Camera-type eye (tissue), 1 donor: ENCODE results near the gene FAM83D. TPM values are rescaled to one million over a fixed set of nuclear protein-coding genes. Genes with fewer than 3 reads are reported as not detected.

ENCODE experiments used
- total RNA-seq: library from RNA; depleted of rRNA; stranded (reverse); fragments of >200 nt; gene quantifications from one replicate; pipeline ENCODE4 v1.2.3, GENCODE V29; 2014

The FAM83D gene
- 6.3 TPM for total RNA-seq

DNA sequence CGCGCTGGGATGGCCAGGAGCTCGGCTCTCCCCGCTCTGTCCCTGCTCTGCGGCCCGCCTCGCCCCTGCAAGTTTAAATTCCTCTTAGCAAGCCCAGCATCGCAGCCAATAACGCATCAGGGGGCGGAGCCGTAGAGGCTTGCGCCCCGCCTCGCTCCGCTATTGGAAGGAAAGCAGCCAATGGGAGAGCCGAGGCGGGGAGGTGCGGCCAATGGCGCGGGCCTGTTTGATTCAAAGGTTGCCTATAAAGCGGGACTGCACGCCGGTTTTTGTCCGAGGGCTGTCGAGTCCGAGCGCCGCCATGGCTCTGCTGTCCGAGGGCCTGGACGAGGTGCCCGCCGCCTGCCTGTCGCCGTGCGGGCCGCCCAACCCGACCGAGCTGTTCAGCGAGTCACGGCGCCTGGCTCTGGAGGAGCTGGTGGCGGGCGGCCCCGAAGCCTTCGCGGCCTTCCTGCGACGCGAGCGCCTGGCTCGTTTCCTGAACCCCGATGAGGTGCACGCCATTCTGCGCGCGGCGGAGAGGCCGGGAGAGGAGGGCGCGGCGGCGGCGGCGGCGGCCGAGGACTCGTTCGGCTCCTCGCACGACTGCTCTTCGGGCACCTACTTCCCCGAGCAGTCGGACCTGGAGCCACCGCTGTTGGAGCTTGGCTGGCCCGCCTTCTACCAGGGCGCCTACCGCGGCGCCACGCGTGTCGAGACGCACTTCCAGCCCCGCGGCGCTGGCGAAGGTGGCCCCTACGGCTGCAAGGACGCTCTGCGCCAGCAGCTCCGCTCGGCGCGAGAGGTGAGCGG is at the start of gene FAM83D:
Gene FAM83D (plus strand): TSS at position 276 of the 792 bp plus-strand sequence. CDS start 26 bp downstream, at position 302.

DNA sequence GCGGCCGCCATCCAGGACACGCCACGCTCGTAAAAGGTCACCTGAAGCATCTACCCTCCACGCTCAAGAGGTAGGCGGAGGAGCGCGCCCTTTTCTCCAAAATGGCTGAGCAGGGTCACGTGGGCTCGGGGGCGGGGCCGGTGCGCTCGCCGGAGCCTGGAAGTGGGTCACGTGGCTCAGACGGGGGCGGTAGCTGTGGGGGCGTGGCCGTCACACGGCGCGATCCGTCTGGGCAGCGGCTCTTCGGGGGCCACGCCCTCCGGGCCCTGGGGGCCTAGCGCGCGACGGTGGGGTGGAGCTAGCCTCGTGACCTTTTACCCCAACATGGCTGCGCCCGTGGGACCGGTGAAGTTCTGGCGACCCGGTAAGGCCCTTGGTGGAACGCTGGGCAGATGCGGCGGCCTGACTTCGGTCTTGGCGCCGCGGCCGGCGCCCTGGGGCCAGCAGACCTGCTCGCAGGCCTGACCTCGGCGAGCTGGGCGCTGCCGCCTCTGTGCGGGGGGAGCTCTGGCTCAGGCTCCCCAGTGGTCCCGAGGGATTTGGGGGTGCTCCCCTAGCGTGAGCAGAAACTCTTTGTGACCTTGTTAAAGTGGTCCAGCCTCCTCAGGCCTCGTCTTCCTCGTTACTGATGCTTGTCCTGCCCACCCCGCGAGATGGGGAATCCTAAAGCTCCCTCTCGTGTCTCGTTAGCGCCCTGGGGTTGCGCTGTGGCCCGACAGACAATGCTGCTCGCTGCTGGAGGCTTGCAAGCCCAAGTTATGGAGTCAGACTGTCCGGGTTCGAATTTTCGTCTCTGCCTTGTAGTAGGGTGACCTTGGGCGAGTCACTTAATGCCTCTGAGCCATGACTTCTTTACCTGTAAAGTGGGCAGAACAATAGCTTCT is 36.1 kb downstream of the FAM83D start, which contains the start of gene DHX35:
Gene DHX35 (plus strand): TSS at position 301 of the 884 bp plus-strand sequence. CDS start 24 bp downstream, at position 325.

Other genes starting within 250 kb of the FAM83D start
- gene SLC32A1, start 201.9 kb upstream of the FAM83D start, total RNA-seq = 8.2 TPM
- gene ACTR5, start 178.0 kb upstream of the FAM83D start, total RNA-seq = 15.9 TPM
- 7.5 TPM for gene PPP1R16B, start 120.7 kb upstream of the FAM83D start, total RNA-seq
- 22.5 TPM for gene DHX35, start 35.9 kb downstream of the FAM83D start, total RNA-seq